Urothelium cell line (cell line): ENCODE measurements around the gene OR52M1.

Experiments
- DNase-seq: peaks from one replicate; pipeline ENCODE4 v3.0.0; 2011; ENCODE audit warnings: low spot score, mixed read lengths
- FAIRE-seq: peaks from 2 replicates; lab custom pipeline; 2011; peaks lifted over from hg19 to GRCh38; lab: Jason Lieb, UNC

Gene OR52M1

DNA sequence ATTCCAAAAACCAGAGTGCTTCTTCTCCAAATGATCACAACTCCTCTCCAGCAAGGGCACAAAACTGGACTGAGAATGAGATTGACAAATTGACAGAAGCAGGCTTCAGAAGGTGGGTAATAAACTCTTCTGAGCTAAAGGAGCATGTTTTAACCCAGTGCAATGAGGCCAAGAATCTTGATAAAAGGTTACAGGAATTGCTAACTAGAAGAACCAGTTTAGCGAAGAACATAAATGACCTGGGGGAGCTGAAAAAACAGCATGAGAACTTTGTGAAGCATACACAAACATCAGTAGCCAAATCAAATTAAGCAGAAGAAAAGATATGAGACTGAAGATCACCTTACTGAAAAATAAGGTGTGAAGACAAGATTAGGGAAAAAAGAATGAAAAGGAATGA, 15.5 kb downstream of the OR52M1 start:
- FAIRE-seq, result no peak
- no peak for DNase-seq

DNA sequence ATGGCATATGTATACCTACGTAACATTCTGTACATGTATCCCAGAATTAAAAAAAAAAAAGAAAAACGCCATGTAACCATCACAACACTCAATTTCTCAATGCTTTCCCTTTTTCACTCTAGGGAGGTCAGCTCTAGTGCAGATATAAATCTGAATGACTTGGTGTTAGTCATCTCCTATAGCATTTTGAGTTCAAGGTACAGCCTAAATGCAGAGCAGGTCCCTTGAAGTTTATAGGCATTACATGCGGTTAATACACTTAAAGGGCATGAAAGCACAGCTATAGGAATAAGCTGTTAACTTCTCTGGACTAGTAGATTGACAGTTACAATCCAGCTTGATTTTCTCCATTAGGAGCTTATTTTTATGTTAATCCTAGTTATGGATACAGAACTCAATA, 20.4 kb downstream of the OR52M1 start:
- DNase-seq, result no peak
- no peak for FAIRE-seq

DNA sequence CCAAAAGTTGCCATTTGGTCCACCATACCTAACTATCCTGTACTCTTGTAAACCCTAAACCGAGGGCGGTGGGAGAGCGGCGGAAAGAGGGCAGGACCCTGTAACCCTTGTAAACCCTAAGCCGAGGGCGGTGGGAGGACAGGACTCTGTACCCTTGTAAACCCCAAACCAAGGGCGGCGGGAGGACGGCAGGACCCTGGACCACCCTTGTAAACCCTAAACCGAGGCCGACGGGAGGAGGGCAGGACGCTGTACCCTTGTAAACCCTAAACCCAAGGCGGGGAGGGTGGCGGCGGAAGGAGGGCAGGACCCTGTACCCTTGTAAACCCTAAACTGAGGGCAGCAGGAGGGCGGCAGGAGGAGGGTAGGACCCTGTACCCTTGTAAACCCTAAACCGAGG, 24.1 kb downstream of the OR52M1 start:
- FAIRE-seq (no peak), DNase-seq (no peak)

DNA sequence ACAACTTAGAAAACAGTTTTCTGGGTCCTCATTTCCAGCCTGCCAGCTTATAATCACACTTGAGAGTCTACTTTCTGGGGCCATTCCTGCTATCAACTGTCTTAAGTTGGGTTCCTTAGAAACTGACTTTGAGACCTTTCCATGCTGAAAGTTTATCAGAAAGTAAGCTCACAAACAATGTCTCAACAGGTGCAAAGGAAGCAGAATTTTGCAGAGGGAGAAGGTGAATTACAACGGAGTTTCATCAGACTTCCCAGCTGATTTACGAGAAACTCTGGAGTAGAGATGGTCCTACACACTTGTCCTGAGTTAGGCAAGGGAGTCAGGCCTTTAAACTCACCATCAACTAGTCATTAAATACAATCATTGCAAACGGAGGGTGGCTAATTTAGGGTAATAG, 31.9 kb downstream of the OR52M1 start:
- DNase-seq, result no peak
- no peak for FAIRE-seq

DNA sequence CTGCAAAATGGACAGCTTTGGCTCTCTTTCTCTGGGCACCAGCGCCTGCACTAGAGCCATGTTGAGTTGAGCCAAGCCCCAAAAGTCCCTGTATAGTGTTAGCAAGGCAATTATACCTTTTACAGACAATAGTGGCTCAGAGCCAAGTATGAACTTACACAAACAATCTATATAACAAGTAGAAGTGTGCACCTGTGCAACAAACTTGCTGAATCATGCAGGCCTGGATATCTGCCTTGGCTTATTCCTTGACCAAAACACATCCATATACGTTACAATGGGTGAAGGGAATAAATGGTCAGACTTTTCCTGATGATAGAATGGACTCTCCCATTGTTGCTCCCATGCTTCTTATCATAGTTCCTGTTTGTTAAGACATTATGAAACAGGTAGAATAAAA, 32.8 kb downstream of the OR52M1 start:
- DNase-seq (no peak), FAIRE-seq (no peak)

DNA sequence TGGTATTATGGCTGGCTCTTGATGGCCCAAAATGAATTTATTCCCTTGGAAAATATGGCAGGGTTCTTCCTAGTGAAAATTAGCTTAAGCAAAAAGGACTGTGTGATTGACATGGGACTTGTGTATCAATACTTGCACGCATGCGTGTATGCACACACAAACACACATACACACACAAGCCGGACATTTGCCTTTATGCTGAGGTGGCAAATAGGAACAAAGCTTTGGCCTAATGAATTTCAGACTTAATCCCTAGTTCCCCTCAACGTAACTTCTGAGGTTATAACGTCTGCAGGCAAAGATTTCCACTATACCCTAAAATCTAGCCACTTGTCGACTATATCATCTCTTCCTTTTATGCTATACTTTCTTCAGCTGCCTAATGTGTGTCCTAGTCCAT, 33.6 kb downstream of the OR52M1 start:
- no peak for DNase-seq
- no peak for FAIRE-seq

DNA sequence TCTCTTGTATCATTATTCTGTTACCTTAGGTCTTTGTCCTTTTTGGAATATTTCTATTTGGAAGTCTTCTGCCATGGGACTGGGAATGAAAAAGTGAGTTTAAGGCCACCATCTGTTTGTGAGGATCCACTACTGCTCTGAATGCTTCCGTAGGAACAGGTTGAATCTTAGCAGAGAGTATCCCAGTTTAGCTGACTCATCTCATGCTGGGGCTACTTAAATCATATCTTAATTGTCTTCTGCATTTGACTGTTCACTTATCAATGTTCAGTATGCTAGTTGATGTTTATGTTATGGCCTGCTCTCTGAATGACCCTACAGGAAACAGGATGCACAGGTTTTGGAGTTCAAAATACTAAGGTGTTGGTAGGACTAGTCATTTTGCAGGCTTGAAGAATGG, 35.1 kb downstream of the OR52M1 start:
- DNase-seq, result no peak

DNA sequence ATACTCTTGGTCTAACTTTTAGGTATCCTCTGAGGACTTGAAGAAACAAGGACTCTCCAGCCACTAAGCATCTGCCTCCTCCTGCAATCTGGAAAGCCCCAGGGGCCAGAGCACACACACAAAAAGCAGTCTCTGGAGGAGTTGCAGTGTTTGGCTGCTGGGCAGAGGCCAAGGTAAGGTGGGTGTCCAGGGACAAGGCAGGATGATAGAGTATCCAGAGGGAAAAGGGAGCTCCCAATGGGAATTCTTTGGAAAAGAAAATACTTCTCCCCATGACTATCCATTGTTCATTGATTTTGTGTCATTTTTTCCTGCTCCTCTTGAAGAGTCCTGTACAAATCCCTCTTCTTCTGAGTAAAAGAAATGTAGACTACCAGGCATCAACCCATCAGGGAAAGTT, 36.5 kb downstream of the OR52M1 start, which contains the start of gene OR52I2:
OR52I2 (plus strand) TSS at position 301 of the 400 bp plus-strand sequence.
- FAIRE-seq (no peak), DNase-seq (no peak)

More for the DNA sequence above, 35.1 kb downstream of the OR52M1 start:
- FAIRE-seq, result no peak

DNA sequence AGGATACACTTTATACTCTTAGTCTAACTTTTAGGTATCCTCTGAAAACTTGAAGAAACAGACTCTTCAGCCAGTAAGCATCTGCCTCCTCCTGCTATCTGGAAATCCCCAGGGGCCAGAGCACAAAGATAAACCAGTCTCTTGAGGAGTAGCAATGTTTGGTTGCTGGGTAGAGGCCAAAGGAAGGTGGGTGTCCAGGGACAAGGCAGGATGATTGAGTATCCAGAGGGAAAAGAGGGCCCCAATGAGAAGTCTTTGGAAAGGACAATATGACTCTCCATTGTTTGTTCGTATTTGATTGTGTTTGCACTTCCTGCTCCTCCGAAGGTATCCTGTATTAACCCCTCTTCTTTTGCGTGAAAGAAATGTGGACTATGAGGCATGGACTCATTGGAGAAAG, 44.0 kb downstream of the OR52M1 start:
- DNase-seq (no peak), FAIRE-seq (no peak)

DNA sequence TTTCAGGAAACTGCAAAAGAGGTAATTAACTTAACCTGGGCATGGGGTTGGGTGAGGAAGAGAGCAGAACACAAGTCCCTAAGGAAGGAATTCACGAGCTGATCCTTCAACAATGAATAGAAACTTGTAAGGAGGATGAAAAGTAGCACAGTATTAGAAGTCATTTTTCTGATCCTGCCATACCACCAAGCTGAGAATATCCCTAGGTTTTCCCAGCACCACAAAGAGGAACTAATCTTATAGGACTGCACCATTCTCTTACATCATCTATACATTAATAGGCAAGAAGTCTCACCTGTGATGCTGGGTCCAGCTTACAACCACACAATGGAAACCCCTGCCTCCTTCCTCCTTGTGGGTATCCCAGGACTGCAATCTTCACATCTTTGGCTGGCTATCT, 48.7 kb downstream of the OR52M1 start, which contains the start of gene OR52I1:
OR52I1 (plus strand) TSS at position 301 of the 400 bp plus-strand sequence; CDS start at position 301, 0 bp downstream.
- DNase-seq (no peak), FAIRE-seq (no peak)
